Measurements from ENCODE around the gene SPARC. TPM values are rescaled to one million over a fixed set of nuclear protein-coding genes. Genes with fewer than 3 reads are reported as not detected.
"Not testable (repeated sequence)": the region's sequence is repeated elsewhere in the genome, so short reads cannot be mapped to it uniquely, and the experiment has no call there.

SPARC gene
- total RNA-seq, 1 donor from 2014 or later, result 158 TPM

DNA sequence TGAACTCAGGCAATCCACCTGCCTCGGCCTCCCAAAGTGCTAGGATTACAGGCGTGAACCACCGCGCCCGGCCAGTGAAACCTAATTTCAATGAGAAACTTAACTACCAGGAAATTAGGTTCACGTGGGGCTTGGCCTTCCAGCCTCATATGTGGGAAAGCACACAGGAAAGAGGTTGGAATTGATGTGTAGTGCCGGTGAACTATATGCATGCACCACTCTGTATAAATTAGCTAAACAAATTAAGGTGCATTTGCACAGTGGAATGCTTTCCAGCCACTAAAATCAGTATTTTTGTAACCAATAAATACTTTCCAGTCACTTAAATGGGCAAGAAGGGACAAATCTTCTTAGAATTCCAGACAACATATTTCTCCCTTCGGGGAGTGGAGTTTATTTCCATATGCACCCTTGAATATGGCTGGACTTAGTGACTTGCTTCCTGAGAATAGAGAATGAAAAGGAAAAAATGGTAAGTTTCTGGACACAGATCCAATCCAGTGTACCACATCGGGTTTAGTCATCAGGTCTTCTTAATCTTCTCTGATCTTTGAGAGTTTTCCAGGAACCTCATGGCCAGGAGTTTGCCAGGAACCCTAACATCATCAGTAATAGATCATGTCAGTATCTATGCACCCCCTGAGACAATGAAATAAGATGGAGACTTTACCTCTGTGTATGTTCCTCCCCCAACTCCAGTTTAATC, 46.8 kb upstream of the SPARC start:
- Histone ChIP-seq H3K4me2 (no peak overlapping the region), H3K79me2 (ENCODE audit: low read depth) (no peaks in the 10 kb centered on the region), H3K36me3 (no peaks in the 10 kb centered on the region), H3K27ac (no peak overlapping the region), H3K9ac (no peak overlapping the region), H3K4me3 (no peak overlapping the region), H3K27me3 (no peaks in the 10 kb centered on the region), H4K20me1 (ENCODE audit: low read depth) (no peaks in the 10 kb centered on the region), H3K9me3 (ENCODE audit: low read depth) (no peaks in the 10 kb centered on the region), H2AFZ (replicated peaks) (no peak overlapping the region), H3F3A (ENCODE audit: low read depth) (no peaks in the 10 kb centered on the region), H3K4me1 (no peaks in the 10 kb centered on the region)
- Mint-ChIP-seq H3K4me1 (no peaks in the 10 kb centered on the region), H3K27ac (no peak overlapping the region), H3K27me3 (ENCODE audit: insufficient read depth, low read depth) (peaks cover 6% of the 10 kb centered on the region), H3K4me3 (no peak overlapping the region), H3K9me3 (peaks cover 15% of the 10 kb centered on the region), H3K36me3 (peaks cover 4% of the 10 kb centered on the region)
- DNase-seq (ENCODE audit: low spot score), result no peak
- no peak for TF ChIP-seq CTCF (IDR thresholded peaks at IDR 0.05)
- no peak for TF ChIP-seq EZH2phosphoT487 (IDR thresholded peaks at IDR 0.05)
- no peak for TF ChIP-seq EZH2 (IDR thresholded peaks at IDR 0.05)

DNA sequence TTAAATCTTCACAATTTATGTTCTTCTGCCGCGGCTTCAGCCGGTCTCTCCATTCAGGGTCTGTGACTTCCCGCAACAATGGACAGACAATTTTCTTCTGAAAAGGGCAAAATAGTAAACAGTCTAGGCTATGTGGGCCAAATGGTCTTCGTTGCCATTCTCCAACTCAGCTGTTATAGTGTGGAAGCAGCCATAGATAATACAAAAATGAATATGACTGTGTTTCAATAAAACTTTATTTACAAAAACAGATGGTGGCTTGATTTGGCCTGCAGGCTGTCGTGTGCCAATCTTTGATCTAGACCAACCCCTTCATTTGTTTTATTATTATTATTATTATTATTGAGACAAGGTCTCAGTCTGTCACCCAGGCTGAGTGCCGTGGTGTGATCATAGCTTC, 43.7 kb upstream of the SPARC start:
- H3K4me1 ChIP-seq, result no peaks in the 10 kb centered on the region
- TF ChIP-seq EZH2phosphoT487 (IDR thresholded peaks at IDR 0.05), result no peak
- no peak for TF ChIP-seq EZH2 (IDR thresholded peaks at IDR 0.05)
- no peak for TF ChIP-seq CTCF (IDR thresholded peaks at IDR 0.05)
- no peak overlapping the region for H3K9ac ChIP-seq
- H3K4me1 Mint-ChIP-seq, result peaks cover 5% of the 10 kb centered on the region
- no peak overlapping the region for H2AFZ ChIP-seq (replicated peaks)
- H3K27ac ChIP-seq, result no peak overlapping the region
- H3K36me3 ChIP-seq, result no peaks in the 10 kb centered on the region
- peaks cover 4% of the 10 kb centered on the region for H3K27me3 Mint-ChIP-seq (ENCODE audit: insufficient read depth, low read depth)
- peaks cover 21% of the 10 kb centered on the region for H3K9me3 Mint-ChIP-seq
- H3K36me3 Mint-ChIP-seq, result peaks cover 4% of the 10 kb centered on the region
- no peak for DNase-seq (ENCODE audit: low spot score)
- no peak overlapping the region for H3K4me3 ChIP-seq
- H3K4me2 ChIP-seq, result no peak overlapping the region
- H3K4me3 Mint-ChIP-seq, result no peak overlapping the region
- H3K27ac Mint-ChIP-seq, result no peak overlapping the region
- H3K9me3 ChIP-seq (ENCODE audit: low read depth), result no peaks in the 10 kb centered on the region
- no peaks in the 10 kb centered on the region for H3F3A ChIP-seq (ENCODE audit: low read depth)
- no peaks in the 10 kb centered on the region for H3K27me3 ChIP-seq
- no peaks in the 10 kb centered on the region for H4K20me1 ChIP-seq (ENCODE audit: low read depth)
- no peaks in the 10 kb centered on the region for H3K79me2 ChIP-seq (ENCODE audit: low read depth)

- H3K9me3 Mint-ChIP-seq, result peaks cover 21% of the 10 kb centered on the region
- H3K4me3 Mint-ChIP-seq; H3K27me3 Mint-ChIP-seq (ENCODE audit: insufficient read depth, low read depth); H3K4me1 ChIP-seq; H3K36me3 ChIP-seq; H3K27ac Mint-ChIP-seq; H3K9ac ChIP-seq; DNase-seq (ENCODE audit: low spot score); H3K27ac ChIP-seq; H3F3A ChIP-seq (ENCODE audit: low read depth); H3K79me2 ChIP-seq (ENCODE audit: low read depth); H3K4me2 ChIP-seq; H4K20me1 ChIP-seq (ENCODE audit: low read depth); H2AFZ ChIP-seq (replicated peaks); H3K4me1 Mint-ChIP-seq; H3K27me3 ChIP-seq; H3K9me3 ChIP-seq (ENCODE audit: low read depth); H3K4me3 ChIP-seq; H3K36me3 Mint-ChIP-seq: not testable (repeated sequence)
These were observed 42.9 kb upstream of the SPARC start for GRCh38 chr5:151729597-151729996.

DNA sequence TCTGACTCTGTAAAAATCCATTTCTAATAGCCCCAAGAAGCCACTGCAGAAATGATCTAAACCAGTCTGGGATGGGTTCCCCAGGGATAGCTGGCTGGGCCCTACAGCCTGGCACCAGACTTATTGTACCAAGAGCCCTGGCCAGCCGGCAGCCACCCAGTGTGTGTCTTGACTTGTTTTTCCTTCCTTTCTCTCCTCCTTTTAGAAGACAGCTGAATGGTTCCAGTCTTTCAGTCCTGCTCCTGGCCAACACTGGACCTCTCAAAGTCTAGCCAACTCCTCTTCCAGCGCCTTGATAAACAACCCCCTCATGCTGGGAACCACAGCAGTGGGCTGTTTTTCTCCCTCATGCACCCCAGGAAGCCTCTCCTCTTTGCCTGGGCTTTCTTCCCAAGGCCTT, 37.6 kb upstream of the SPARC start:
- peaks cover 11% of the 10 kb centered on the region for H3K9me3 Mint-ChIP-seq

More for the DNA sequence above, 37.6 kb upstream of the SPARC start:
- no peaks in the 10 kb centered on the region for H3K27me3 ChIP-seq
- Mint-ChIP-seq H3K36me3 (peaks cover 1% of the 10 kb centered on the region), H3K4me3 (no peak overlapping the region), H3K4me1 (peaks cover 14% of the 10 kb centered on the region), H3K27me3 (ENCODE audit: insufficient read depth, low read depth) (peaks cover 3% of the 10 kb centered on the region), H3K27ac (no peak overlapping the region)
- TF ChIP-seq CTCF (IDR thresholded peaks at IDR 0.05), result no peak
- TF ChIP-seq EZH2phosphoT487 (IDR thresholded peaks at IDR 0.05), result no peak
- TF ChIP-seq EZH2 (IDR thresholded peaks at IDR 0.05), result no peak
- H3K79me2 ChIP-seq (ENCODE audit: low read depth), result no peaks in the 10 kb centered on the region
- H3F3A ChIP-seq (ENCODE audit: low read depth), result peaks cover 4% of the 10 kb centered on the region
- H2AFZ ChIP-seq (replicated peaks), result no peak overlapping the region
- H3K4me1 ChIP-seq, result peaks cover 15% of the 10 kb centered on the region
- H3K27ac ChIP-seq, result no peak overlapping the region
- no peaks in the 10 kb centered on the region for H4K20me1 ChIP-seq (ENCODE audit: low read depth)
- no peak overlapping the region for H3K9ac ChIP-seq
- H3K9me3 ChIP-seq (ENCODE audit: low read depth), result no peaks in the 10 kb centered on the region
- H3K36me3 ChIP-seq, result no peaks in the 10 kb centered on the region
- H3K4me3 ChIP-seq, result no peak overlapping the region
- H3K4me2 ChIP-seq, result no peak overlapping the region
- no peak for DNase-seq (ENCODE audit: low spot score)
